SH-SY5Y (cell line): Measurements from ENCODE around the gene RPAP3.

Source experiments
- GATA2 ChIP-seq: IDR thresholded peaks from 2 replicates; pipeline ENCODE4 v1.6.1; 2011; ENCODE audit warnings: mild to moderate bottlenecking, low read depth, low read length
- GATA3 ChIP-seq: IDR thresholded peaks from 2 replicates; pipeline ENCODE4 v1.6.1; 2011; ENCODE audit warnings: low read depth, mild to moderate bottlenecking, low read length, moderate library complexity

DNA sequence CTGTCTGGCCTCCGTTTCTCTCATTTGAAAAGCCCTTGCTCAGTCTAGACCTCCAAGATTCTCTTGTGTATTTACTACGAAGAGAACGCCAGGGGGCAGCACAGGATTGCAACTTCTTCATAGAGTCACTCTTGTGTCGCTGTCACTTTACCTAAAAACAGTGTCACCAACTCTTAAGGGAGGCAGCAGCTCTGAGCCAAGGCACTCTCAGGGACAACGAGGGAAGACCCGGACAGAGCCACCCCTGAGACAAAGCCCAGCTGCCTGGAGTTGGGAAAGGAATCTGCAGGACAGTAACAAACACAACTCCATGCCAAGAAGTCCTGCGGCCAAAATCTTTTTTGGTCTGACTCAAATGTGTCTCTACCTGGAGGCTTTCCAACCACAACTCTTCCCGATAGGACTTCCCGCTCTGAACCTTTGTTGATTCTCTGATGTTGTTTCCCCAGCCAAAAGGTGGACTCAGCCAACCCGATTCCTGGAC, 9.6 kb upstream of the RPAP3 start:
- TF ChIP-seq GATA2: no peak
- no peak for TF ChIP-seq GATA3
